Kidney (tissue), 14 donors: ENCODE data around the gene PSMB10. TPM values are rescaled to one million over a fixed set of nuclear protein-coding genes. Genes with fewer than 3 reads are reported as not detected.

Source experiments
- DNase-seq, 5 donors: peaks; one replicate each; pipeline ENCODE4 v3.0.0-alpha.2; 2013 to 2020
- FAIRE-seq: peaks from 2 replicates; lab custom pipeline; 2012; peaks lifted over from hg19 to GRCh38; lab: Jason Lieb, UNC
- H3K27ac ChIP-seq, 2 donors: one replicate each; pipeline ENCODE4 v1.7.0; 2013; ENCODE audit warnings: low read depth in 2 of 2, low read length in 2 of 2, inconsistent platforms in 1 of 2
- H3K27me3 ChIP-seq: one replicate; pipeline ENCODE4 v1.7.1; 2013; ENCODE audit warnings: low read length, inconsistent platforms; ENCODE audit not compliant: control insufficient read depth, insufficient read depth
- H3K36me3 ChIP-seq, 3 donors: one replicate each; pipeline versions ENCODE4 v1.7.0 to v1.7.1; 2013; ENCODE audit warnings: low read length in 3 of 3, control low read depth in 1 of 3, inconsistent platforms in 1 of 3; ENCODE audit not compliant: insufficient read depth in 3 of 3, control insufficient read depth in 2 of 3
- H3K4me1 ChIP-seq, 3 donors: one replicate each; pipeline versions ENCODE4 v1.7.0 to v1.7.1; 2013; ENCODE audit warnings: low read length in 3 of 3, inconsistent platforms in 1 of 3, low read depth in 1 of 3; ENCODE audit not compliant: control insufficient read depth in 2 of 3, insufficient read depth in 2 of 3
- H3K4me3 ChIP-seq, 3 donors: one replicate each; pipeline versions ENCODE4 v1.7.0 to v1.8.1; 2013; ENCODE audit warnings: low read length in 3 of 3, control low read depth in 1 of 3, inconsistent platforms in 1 of 3
- H3K9ac ChIP-seq, 3 donors: one replicate each; pipeline versions ENCODE4 v1.7.0 to v1.7.1; 2013; ENCODE audit warnings: low read length in 3 of 3, control low read depth in 1 of 3, inconsistent platforms in 1 of 3
- H3K9me3 ChIP-seq, 3 donors: one replicate each; pipeline versions ENCODE4 v1.7.0 to v1.7.1; 2013; ENCODE audit warnings: low read length in 3 of 3, control low read depth in 1 of 3, inconsistent platforms in 1 of 3; ENCODE audit not compliant: control insufficient read depth in 2 of 3, insufficient read depth in 1 of 3
- CTCF ChIP-seq: IDR thresholded peaks from 3 replicates; pipeline ENCODE4 v1.5.1; 2012; ENCODE audit warnings: mild to moderate bottlenecking, moderate library complexity, borderline replicate concordance; ENCODE audit not compliant: insufficient read depth; ENCODE audit errors: extremely low read depth
- intact Hi-C: fragments of 100-400 bp; cut with DNase I; formaldehyde crosslinking; loops from one replicate; pipeline ENCODE4 v1.11.1; 2022
- polyA plus RNA-seq: library from polyadenylated mRNA; stranded (reverse); fragments of 350-450 nt; fragmentation: Illumina TruSeq; extraction: RNeasy Lipid Tissue Mini Kit (QIAGEN cat#74804); gene quantifications from one replicate; pipeline ENCODE4 v1.2.3, GENCODE V29; 2014; ENCODE audit warnings: low read depth, low replicate concordance; ENCODE audit not compliant: insufficient read depth
- total RNA-seq: library from RNA; stranded (reverse); fragmentation: NEBNext Ultra II Directional; extraction: Animal tissue kit (Norgen Biotek cat#: 25700); gene quantifications from one replicate; pipeline ENCODE4 v1.2.1, GENCODE V29; 2021
- donor health status: control.
- donor health status: control.
- donor health status: control.
- donor health status: control.
- donor health status: control.
- donor health status: DM: yes; HTN: yes; CAD: no.
- donor health status: Normal renal cell carcinoma (clear cell type).

Gene PSMB10
- total and polyA plus RNA-seq, 2 donors from 2014 or later = 76.4 to 78.6 TPM

GRCh38 chr16:67967183-67967957 lies 30.7 kb upstream of the PSMB10 start:
- Histone ChIP-seq H3K27me3 (no peaks in the 10 kb centered on the region), H3K4me1 (peaks cover 0 to 22% (median 7%) of the 10 kb centered on the region in 3 donors), H3K36me3 (peaks cover 0 to 8% (median 0%) of the 10 kb centered on the region in 3 donors), H3K9me3 (no peaks in the 10 kb centered on the region), H3K27ac (peak overlapping the region; percentile 93 to 95), H3K9ac (peak overlapping the region; percentile 4 to 98 (median 64)), H3K4me3 (peak overlapping the region; percentile 70 to 93 (median 75))
- no peak for TF ChIP-seq CTCF
- intact Hi-C loops = no loop called here
- FAIRE-seq (no peak), DNase-seq (peak in 4 of 5 donors; percentile 29 to 67 (median 54))

GRCh38 chr16:67966549-67967182 lies 30.0 kb upstream of the PSMB10 start:
- FAIRE-seq (no peak), DNase-seq (no peak)
- H3K9me3 ChIP-seq = no peaks in the 10 kb centered on the region
- H3K4me1 ChIP-seq = peaks cover 0 to 22% (median 7%) of the 10 kb centered on the region in 3 donors
- peak overlapping the region; percentile 70 to 93 (median 75) for H3K4me3 ChIP-seq
- TF ChIP-seq CTCF = no peak
- H3K27ac ChIP-seq = no peak overlapping the region
- H3K9ac ChIP-seq = peak overlapping the region; percentile 4 to 98 (median 37)
- peaks cover 0 to 15% (median 0%) of the 10 kb centered on the region in 3 donors for H3K36me3 ChIP-seq
- no peaks in the 10 kb centered on the region for H3K27me3 ChIP-seq
- intact Hi-C loops = no loop called here

- H3K27ac ChIP-seq = no peak overlapping the region
- FAIRE-seq (no peak), DNase-seq (no peak)
- intact Hi-C loops = no loop called here
- no peak for TF ChIP-seq CTCF
- peaks cover 0 to 22% (median 3%) of the 10 kb centered on the region in 3 donors for H3K36me3 ChIP-seq
- peak overlapping the region in 2 of 3 donors; percentile 27 to 98 for H3K9ac ChIP-seq
- H3K27me3 ChIP-seq = no peaks in the 10 kb centered on the region
- peak overlapping the region in 2 of 3 donors; percentile 13 to 93 for H3K4me3 ChIP-seq
- no peaks in the 10 kb centered on the region for H3K9me3 ChIP-seq
- peaks cover 0 to 22% (median 7%) of the 10 kb centered on the region in 3 donors for H3K4me1 ChIP-seq
These were observed 29.3 kb upstream of the PSMB10 start for GRCh38 chr16:67965668-67966548.
